Measurements from ENCODE around the gene TRPM6. TPM values are rescaled to one million over a fixed set of nuclear protein-coding genes. Genes with fewer than 3 reads are reported as not detected.

The TRPM6 gene
- total and polyA plus RNA-seq, 2 experiments from 2014 or later = not detected

- Histone ChIP-seq H3K36me3 (ENCODE audit: low read depth) (no peaks in the 10 kb centered on the region), H3K4me2 (ENCODE audit: unreplicated experiment) (no peak overlapping the region), H3K27me3 (replicated peaks; ENCODE audit: insufficient read depth) (0 out of 2 replicates have a peak, but pooled peaks cover 4% of the 10 kb centered on the region), H3K4me1 (ENCODE audit: insufficient read depth) (no peaks in the 10 kb centered on the region), H2AFZ (no peak overlapping the region), H3F3A (ENCODE audit: insufficient read depth) (no peaks in the 10 kb centered on the region), H3K27ac (no peak overlapping the region), H3K4me3 (no peak overlapping the region), H3K9me3 (ENCODE audit: low read depth) (no peaks in the 10 kb centered on the region), H3K79me2 (ENCODE audit: insufficient read depth) (no peaks in the 10 kb centered on the region), H4K20me1 (ENCODE audit: insufficient read depth) (no peaks in the 10 kb centered on the region), H3K9ac (no peak overlapping the region), H3K9me2 (ENCODE audit: insufficient read depth) (no peaks in the 10 kb centered on the region)
- in situ Hi-C loops (cut with MboI) = no loop called here
- DNase-seq = no peak
- WGBS, 2 experiments (ENCODE audit: low coverage in 1 of 2, low lambda C conversion rate in 2 of 2, missing lambda C conversion rate in 2 of 2) = 21 to 32% methylated on average over 1 of the region's 1 CpG
- TF ChIP-seq EZH2phosphoT487 (IDR thresholded peaks at IDR 0.05; ENCODE audit: insufficient read depth, low read depth) (no peak), EZH2 (IDR thresholded peaks at IDR 0.05; ENCODE audit: insufficient read depth, poor library complexity, severe bottlenecking) (no peak)
These were observed 168.4 kb downstream of the TRPM6 start for GRCh38 chr9:74719306-74719705.

- Histone ChIP-seq H3K36me3 (ENCODE audit: low read depth) (no peaks in the 10 kb centered on the region), H3K4me1 (ENCODE audit: insufficient read depth) (no peaks in the 10 kb centered on the region), H4K20me1 (ENCODE audit: insufficient read depth) (no peaks in the 10 kb centered on the region), H3K79me2 (ENCODE audit: insufficient read depth) (no peaks in the 10 kb centered on the region), H3K9ac (no peak overlapping the region), H3K27ac (no peak overlapping the region), H3K4me2 (ENCODE audit: unreplicated experiment) (no peak overlapping the region), H3F3A (ENCODE audit: insufficient read depth) (no peaks in the 10 kb centered on the region), H3K27me3 (replicated peaks; ENCODE audit: insufficient read depth) (0 out of 2 replicates have a peak, but pooled peaks cover 4% of the 10 kb centered on the region), H3K4me3 (no peak overlapping the region), H3K9me2 (ENCODE audit: insufficient read depth) (no peaks in the 10 kb centered on the region), H3K9me3 (ENCODE audit: low read depth) (no peaks in the 10 kb centered on the region), H2AFZ (no peak overlapping the region)
- in situ Hi-C loops (cut with MboI) = no loop called here
- WGBS, 2 experiments (ENCODE audit: low coverage in 1 of 2, low lambda C conversion rate in 2 of 2, missing lambda C conversion rate in 2 of 2) = 51 to 57% methylated on average over 2 of the region's 2 CpGs
- no peak for DNase-seq
- TF ChIP-seq EZH2 (IDR thresholded peaks at IDR 0.05; ENCODE audit: insufficient read depth, poor library complexity, severe bottlenecking) = no peak
- TF ChIP-seq EZH2phosphoT487 (IDR thresholded peaks at IDR 0.05; ENCODE audit: insufficient read depth, low read depth) = no peak
These were observed 169.0 kb downstream of the TRPM6 start for GRCh38 chr9:74718709-74719108.

GRCh38 chr9:74711341-74711740 lies 176.4 kb downstream of the TRPM6 start:
- no peak for DNase-seq
- no peak overlapping the region for H2AFZ ChIP-seq
- 76% methylated on average over 5 of the region's 5 CpGs for WGBS, 2 experiments (ENCODE audit: low coverage in 1 of 2, low lambda C conversion rate in 2 of 2, missing lambda C conversion rate in 2 of 2)

GRCh38 chr9:74697535-74697934 lies 190.2 kb downstream of the TRPM6 start:
- DNase-seq = no peak

More at GRCh38 chr9:74711341-74711740, 176.4 kb downstream of the TRPM6 start:
- no peaks in the 10 kb centered on the region for H3K79me2 ChIP-seq (ENCODE audit: insufficient read depth)
- H3K4me2 ChIP-seq (ENCODE audit: unreplicated experiment) = no peak overlapping the region
- TF ChIP-seq EZH2 (IDR thresholded peaks at IDR 0.05; ENCODE audit: insufficient read depth, poor library complexity, severe bottlenecking) (no peak), EZH2phosphoT487 (IDR thresholded peaks at IDR 0.05; ENCODE audit: insufficient read depth, low read depth) (no peak)
- H3K9me2 ChIP-seq (ENCODE audit: insufficient read depth) = no peaks in the 10 kb centered on the region
- H3K27me3 ChIP-seq (replicated peaks; ENCODE audit: insufficient read depth) = no peaks in the 10 kb centered on the region
- no peaks in the 10 kb centered on the region for H3K4me1 ChIP-seq (ENCODE audit: insufficient read depth)
- H3K4me3 ChIP-seq = no peak overlapping the region
- no peaks in the 10 kb centered on the region for H3K36me3 ChIP-seq (ENCODE audit: low read depth)
- in situ Hi-C loops (cut with MboI) = no loop called here
- H3F3A ChIP-seq (ENCODE audit: insufficient read depth) = no peaks in the 10 kb centered on the region
- H4K20me1 ChIP-seq (ENCODE audit: insufficient read depth) = no peaks in the 10 kb centered on the region
- no peak overlapping the region for H3K27ac ChIP-seq
- no peaks in the 10 kb centered on the region for H3K9me3 ChIP-seq (ENCODE audit: low read depth)
- no peak overlapping the region for H3K9ac ChIP-seq

GRCh38 chr9:74696520-74696919 lies 191.2 kb downstream of the TRPM6 start:
- WGBS, 2 experiments (ENCODE audit: low coverage in 1 of 2, low lambda C conversion rate in 2 of 2, missing lambda C conversion rate in 2 of 2) = 20 to 28% methylated on average over 1 of the region's 1 CpG
- Histone ChIP-seq H3K4me3 (no peak overlapping the region), H3K9ac (no peak overlapping the region), H3F3A (ENCODE audit: insufficient read depth) (no peaks in the 10 kb centered on the region), H4K20me1 (ENCODE audit: insufficient read depth) (no peaks in the 10 kb centered on the region), H3K4me2 (ENCODE audit: unreplicated experiment) (no peak overlapping the region), H3K4me1 (ENCODE audit: insufficient read depth) (no peaks in the 10 kb centered on the region), H3K27me3 (replicated peaks; ENCODE audit: insufficient read depth) (no peaks in the 10 kb centered on the region; the same call in 1 of the 2 replicates), H3K9me3 (ENCODE audit: low read depth) (no peaks in the 10 kb centered on the region), H3K9me2 (ENCODE audit: insufficient read depth) (no peaks in the 10 kb centered on the region), H2AFZ (no peak overlapping the region), H3K79me2 (ENCODE audit: insufficient read depth) (no peaks in the 10 kb centered on the region), H3K36me3 (ENCODE audit: low read depth) (no peaks in the 10 kb centered on the region), H3K27ac (no peak overlapping the region)
- no peak for DNase-seq
- TF ChIP-seq EZH2phosphoT487 (IDR thresholded peaks at IDR 0.05; ENCODE audit: insufficient read depth, low read depth) = no peak
- TF ChIP-seq EZH2 (IDR thresholded peaks at IDR 0.05; ENCODE audit: insufficient read depth, poor library complexity, severe bottlenecking) = no peak
- in situ Hi-C loops (cut with MboI) = no loop called here

More at GRCh38 chr9:74697535-74697934, 190.2 kb downstream of the TRPM6 start:
- no peaks in the 10 kb centered on the region for H3K36me3 ChIP-seq (ENCODE audit: low read depth)
- in situ Hi-C loops (cut with MboI) = no loop called here
- no peak overlapping the region for H2AFZ ChIP-seq
- no peak overlapping the region for H3K4me3 ChIP-seq
- 2 to 3% methylated on average over 2 of the region's 2 CpGs for WGBS, 2 experiments (ENCODE audit: low coverage in 1 of 2, low lambda C conversion rate in 2 of 2, missing lambda C conversion rate in 2 of 2)
- no peaks in the 10 kb centered on the region for H3K4me1 ChIP-seq (ENCODE audit: insufficient read depth)
- TF ChIP-seq EZH2phosphoT487 (IDR thresholded peaks at IDR 0.05; ENCODE audit: insufficient read depth, low read depth) = no peak
- no peak for TF ChIP-seq EZH2 (IDR thresholded peaks at IDR 0.05; ENCODE audit: insufficient read depth, poor library complexity, severe bottlenecking)
- no peak overlapping the region for H3K9ac ChIP-seq
- H3K4me2 ChIP-seq (ENCODE audit: unreplicated experiment) = no peak overlapping the region
- H3K27me3 ChIP-seq (replicated peaks; ENCODE audit: insufficient read depth) = no peaks in the 10 kb centered on the region; the same call in 1 of the 2 replicates
- no peaks in the 10 kb centered on the region for H3K79me2 ChIP-seq (ENCODE audit: insufficient read depth)
- H3K27ac ChIP-seq = no peak overlapping the region
- H3F3A ChIP-seq (ENCODE audit: insufficient read depth) = no peaks in the 10 kb centered on the region
- H4K20me1 ChIP-seq (ENCODE audit: insufficient read depth) = no peaks in the 10 kb centered on the region
- no peaks in the 10 kb centered on the region for H3K9me3 ChIP-seq (ENCODE audit: low read depth)
- no peaks in the 10 kb centered on the region for H3K9me2 ChIP-seq (ENCODE audit: insufficient read depth)
